ENCODE results near the gene WWOX.

WWOX gene

DNA sequence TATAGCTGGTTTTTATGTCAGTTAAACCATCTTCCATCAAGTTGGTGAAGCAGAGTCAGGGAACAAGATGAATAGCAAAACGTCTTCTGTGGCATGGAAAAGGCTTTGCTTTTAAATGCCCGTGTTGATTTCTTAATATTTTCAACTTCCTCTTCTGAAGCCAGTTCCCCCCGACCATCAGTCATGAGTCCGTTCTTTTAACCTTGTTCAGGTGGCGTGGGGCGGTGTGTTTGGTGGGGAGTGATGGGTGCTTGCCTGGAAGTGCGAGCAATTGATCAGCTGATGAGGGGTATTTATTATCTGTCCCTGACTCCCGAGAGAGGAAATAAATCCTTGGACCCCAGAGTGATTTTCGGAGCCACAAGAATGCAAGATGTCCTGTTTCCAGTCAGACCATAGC lies 147.1 kb downstream of the WWOX start:
- H3K79me2 ChIP-seq (ENCODE audit: control insufficient read depth, insufficient read depth, low read length) = no peaks in the 10 kb centered on the region

DNA sequence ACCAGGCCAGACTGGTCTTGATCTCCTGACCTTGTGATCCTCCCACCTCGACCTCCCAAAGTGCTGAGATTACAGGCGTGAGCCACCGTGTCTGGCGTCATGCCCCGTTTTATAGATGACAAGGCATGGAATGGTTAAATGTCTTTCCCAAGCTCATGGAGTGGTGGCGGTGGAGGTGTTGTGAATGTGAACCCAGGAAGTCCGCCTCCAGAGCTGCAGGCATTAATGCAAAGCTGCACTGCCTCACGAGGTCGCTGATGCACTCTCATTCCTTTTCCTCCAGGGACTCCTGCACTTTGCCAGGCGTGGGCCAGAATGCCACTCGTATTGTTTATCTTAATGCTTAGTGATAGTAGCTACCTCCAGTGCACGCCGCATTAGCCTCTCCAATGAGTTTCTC lies 149.6 kb downstream of the WWOX start:
- no peaks in the 10 kb centered on the region for H3K27me3 ChIP-seq (ENCODE audit: insufficient read depth, low read length, poor library complexity)
- H4K5ac ChIP-seq (ENCODE audit: low read length) = no peak overlapping the region
- H4K8ac ChIP-seq (ENCODE audit: low read depth, low read length) = no peak overlapping the region
- no peak overlapping the region for H3K27ac ChIP-seq (ENCODE audit: low read depth, low read length)
- H3K18ac ChIP-seq (ENCODE audit: low read length) = peak overlapping the region; percentile 16
- WGBS (ENCODE audit: extremely low coverage, insufficient coverage, low lambda C conversion rate) = no CpG with 5 or more reads among the region's 13 CpGs
- H3K36me3 ChIP-seq (ENCODE audit: control insufficient read depth, insufficient read depth, low read length) = no peaks in the 10 kb centered on the region
- no peak overlapping the region for H3K4me3 ChIP-seq (ENCODE audit: low read length)
- H3K9ac ChIP-seq (ENCODE audit: low read length) = no peak overlapping the region
- H3K56ac ChIP-seq (ENCODE audit: low read length) = no peak overlapping the region
- H2BK120ac ChIP-seq (ENCODE audit: low read depth, low read length) = no peak overlapping the region
- H3K4ac ChIP-seq (ENCODE audit: low read depth, low read length) = no peak overlapping the region
- no peak overlapping the region for H2AK5ac ChIP-seq (ENCODE audit: low read length)
- no peak overlapping the region for H3K4me2 ChIP-seq (ENCODE audit: low read length)
- no peaks in the 10 kb centered on the region for H3K79me2 ChIP-seq (ENCODE audit: control insufficient read depth, insufficient read depth, low read length)
- peaks cover 1% of the 10 kb centered on the region for H3K4me1 ChIP-seq (ENCODE audit: control insufficient read depth, low read depth, low read length)
- H2BK5ac ChIP-seq (ENCODE audit: low read length) = no peak overlapping the region
- no peaks in the 10 kb centered on the region for H3K79me1 ChIP-seq (ENCODE audit: low read length)
- H2BK15ac ChIP-seq (replicated peaks; ENCODE audit: low read depth) = no peak overlapping the region
- H3K23ac ChIP-seq (ENCODE audit: low read length) = no peak overlapping the region
- peak; percentile 65 for DNase-seq

More for the DNA sequence above, 147.1 kb downstream of the WWOX start:
- Histone ChIP-seq H4K5ac (ENCODE audit: low read length) (no peak overlapping the region), H3K36me3 (ENCODE audit: control insufficient read depth, insufficient read depth, low read length) (no peaks in the 10 kb centered on the region), H2BK15ac (replicated peaks; ENCODE audit: low read depth) (no peak overlapping the region), H3K4me2 (ENCODE audit: low read length) (no peak overlapping the region), H3K4me1 (ENCODE audit: control insufficient read depth, low read depth, low read length) (peaks cover 3% of the 10 kb centered on the region), H2AK5ac (ENCODE audit: low read length) (no peak overlapping the region), H3K56ac (ENCODE audit: low read length) (no peak overlapping the region), H3K23ac (ENCODE audit: low read length) (no peak overlapping the region), H3K4ac (ENCODE audit: low read depth, low read length) (no peak overlapping the region), H2BK5ac (ENCODE audit: low read length) (no peak overlapping the region), H3K9ac (ENCODE audit: low read length) (no peak overlapping the region), H4K8ac (ENCODE audit: low read depth, low read length) (no peak overlapping the region), H3K79me1 (ENCODE audit: low read length) (no peaks in the 10 kb centered on the region), H3K4me3 (ENCODE audit: low read length) (no peak overlapping the region), H3K18ac (ENCODE audit: low read length) (no peak overlapping the region), H3K27me3 (ENCODE audit: insufficient read depth, low read length, poor library complexity) (no peaks in the 10 kb centered on the region), H2BK120ac (ENCODE audit: low read depth, low read length) (no peak overlapping the region), H3K27ac (ENCODE audit: low read depth, low read length) (no peak overlapping the region)
- no peak for DNase-seq
- no CpG with 5 or more reads among the region's 9 CpGs for WGBS (ENCODE audit: extremely low coverage, insufficient coverage, low lambda C conversion rate)

DNA sequence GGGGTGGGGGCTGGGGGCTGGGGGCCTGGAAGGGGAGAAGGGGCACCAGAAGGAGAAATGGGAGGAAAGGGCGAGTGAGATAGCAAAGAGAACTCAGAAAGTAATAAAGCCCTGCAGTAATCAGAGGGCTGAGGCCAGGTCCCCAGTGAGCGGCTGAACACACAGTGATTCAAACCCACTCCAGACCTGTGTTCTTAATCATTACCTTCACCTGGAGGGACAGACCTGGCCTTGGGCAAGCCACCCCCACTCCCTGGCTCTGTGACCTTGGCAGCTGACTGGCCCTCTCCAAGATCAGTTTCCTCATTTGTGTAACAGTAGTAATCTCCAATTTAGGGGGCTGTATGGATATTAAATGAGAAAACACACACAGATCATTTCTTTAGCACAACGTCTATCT lies 150.4 kb downstream of the WWOX start:
- H3K36me3 ChIP-seq (ENCODE audit: control insufficient read depth, insufficient read depth, low read length) = no peaks in the 10 kb centered on the region
- H3K27ac ChIP-seq (ENCODE audit: low read depth, low read length) = no peak overlapping the region

DNA sequence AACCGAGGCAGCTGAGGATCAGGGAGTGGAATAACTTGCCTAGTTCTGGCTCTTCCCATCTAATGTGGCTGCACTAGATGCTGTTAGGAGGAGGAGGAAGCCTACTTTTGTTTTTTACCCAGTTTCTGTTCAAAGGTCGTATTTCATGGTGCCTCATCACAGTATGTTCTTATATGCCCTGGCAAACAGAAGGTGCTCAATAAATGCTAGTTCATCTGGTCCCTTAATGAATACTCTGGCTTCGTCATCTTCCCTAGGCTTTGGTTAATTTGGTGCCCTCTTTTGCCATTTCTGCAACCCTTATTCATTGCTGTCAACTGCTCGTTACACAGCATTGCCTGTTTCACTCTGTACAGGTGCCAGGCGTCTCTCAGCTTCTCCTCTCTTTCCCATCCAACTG lies 151.7 kb downstream of the WWOX start:
- Histone ChIP-seq H3K4me2 (ENCODE audit: low read length) (no peak overlapping the region), H2BK5ac (ENCODE audit: low read length) (no peak overlapping the region), H3K27me3 (ENCODE audit: insufficient read depth, low read length, poor library complexity) (no peaks in the 10 kb centered on the region), H3K4me3 (ENCODE audit: low read length) (no peak overlapping the region), H2BK120ac (ENCODE audit: low read depth, low read length) (no peak overlapping the region), H3K27ac (ENCODE audit: low read depth, low read length) (no peak overlapping the region), H3K56ac (ENCODE audit: low read length) (no peak overlapping the region), H2AK5ac (ENCODE audit: low read length) (no peak overlapping the region), H3K79me2 (ENCODE audit: control insufficient read depth, insufficient read depth, low read length) (no peaks in the 10 kb centered on the region), H3K9ac (ENCODE audit: low read length) (no peak overlapping the region), H3K18ac (ENCODE audit: low read length) (no peak overlapping the region), H4K5ac (ENCODE audit: low read length) (no peak overlapping the region), H3K79me1 (ENCODE audit: low read length) (no peaks in the 10 kb centered on the region), H3K36me3 (ENCODE audit: control insufficient read depth, insufficient read depth, low read length) (no peaks in the 10 kb centered on the region), H4K8ac (ENCODE audit: low read depth, low read length) (no peak overlapping the region), H3K23ac (ENCODE audit: low read length) (no peak overlapping the region), H2BK15ac (replicated peaks; ENCODE audit: low read depth) (no peak overlapping the region), H3K4ac (ENCODE audit: low read depth, low read length) (no peak overlapping the region), H3K4me1 (ENCODE audit: control insufficient read depth, low read depth, low read length) (no peaks in the 10 kb centered on the region)
- no peak for DNase-seq
- no CpG with 5 or more reads among the region's 5 CpGs for WGBS (ENCODE audit: extremely low coverage, insufficient coverage, low lambda C conversion rate)

More for the DNA sequence above, 150.4 kb downstream of the WWOX start:
- Histone ChIP-seq H3K9ac (ENCODE audit: low read length) (no peak overlapping the region), H3K79me1 (ENCODE audit: low read length) (no peaks in the 10 kb centered on the region), H3K18ac (ENCODE audit: low read length) (peak overlapping the region; percentile 81), H3K4me1 (ENCODE audit: control insufficient read depth, low read depth, low read length) (no peaks in the 10 kb centered on the region), H3K27me3 (ENCODE audit: insufficient read depth, low read length, poor library complexity) (no peaks in the 10 kb centered on the region), H3K79me2 (ENCODE audit: control insufficient read depth, insufficient read depth, low read length) (no peaks in the 10 kb centered on the region), H4K5ac (ENCODE audit: low read length) (no peak overlapping the region), H3K4me3 (ENCODE audit: low read length) (no peak overlapping the region), H2BK5ac (ENCODE audit: low read length) (no peak overlapping the region), H2AK5ac (ENCODE audit: low read length) (no peak overlapping the region), H3K56ac (ENCODE audit: low read length) (no peak overlapping the region), H3K23ac (ENCODE audit: low read length) (no peak overlapping the region), H2BK15ac (replicated peaks; ENCODE audit: low read depth) (no peak overlapping the region), H3K4ac (ENCODE audit: low read depth, low read length) (no peak overlapping the region), H4K8ac (ENCODE audit: low read depth, low read length) (no peak overlapping the region), H2BK120ac (ENCODE audit: low read depth, low read length) (peak overlapping the region; percentile 68), H3K4me2 (ENCODE audit: low read length) (no peak overlapping the region)
- no CpG with 5 or more reads among the region's 3 CpGs for WGBS (ENCODE audit: extremely low coverage, insufficient coverage, low lambda C conversion rate)
- DNase-seq = no peak

DNA sequence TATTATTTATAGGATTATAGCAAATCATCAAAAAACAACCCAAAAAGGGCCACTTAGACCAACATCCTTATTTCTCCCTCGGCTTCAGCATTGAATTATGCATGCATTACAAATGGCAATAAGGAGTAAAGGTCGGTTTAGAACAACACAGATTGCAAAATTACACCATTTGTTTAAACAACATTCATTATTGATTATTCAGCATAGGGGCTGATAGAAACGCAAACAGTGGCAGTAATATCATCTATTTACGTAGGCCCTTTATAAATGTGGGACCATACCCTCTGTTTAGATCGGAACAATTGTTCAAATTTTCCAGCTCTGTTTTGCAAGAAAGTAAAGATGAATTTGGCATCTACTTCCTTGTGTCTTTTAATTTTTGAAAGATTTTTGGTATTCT lies 153.3 kb downstream of the WWOX start:
- Histone ChIP-seq H3K27me3 (ENCODE audit: insufficient read depth, low read length, poor library complexity) (no peaks in the 10 kb centered on the region), H3K4me2 (ENCODE audit: low read length) (no peak overlapping the region), H3K18ac (ENCODE audit: low read length) (no peak overlapping the region), H3K27ac (ENCODE audit: low read depth, low read length) (no peak overlapping the region), H3K4ac (ENCODE audit: low read depth, low read length) (no peak overlapping the region), H3K79me2 (ENCODE audit: control insufficient read depth, insufficient read depth, low read length) (no peaks in the 10 kb centered on the region), H2BK15ac (replicated peaks; ENCODE audit: low read depth) (no peak overlapping the region), H3K56ac (ENCODE audit: low read length) (no peak overlapping the region), H3K4me1 (ENCODE audit: control insufficient read depth, low read depth, low read length) (peaks cover 2% of the 10 kb centered on the region), H2AK5ac (ENCODE audit: low read length) (no peak overlapping the region), H3K9ac (ENCODE audit: low read length) (no peak overlapping the region), H3K23ac (ENCODE audit: low read length) (no peak overlapping the region), H2BK120ac (ENCODE audit: low read depth, low read length) (no peak overlapping the region), H4K5ac (ENCODE audit: low read length) (no peak overlapping the region), H3K36me3 (ENCODE audit: control insufficient read depth, insufficient read depth, low read length) (no peaks in the 10 kb centered on the region), H2BK5ac (ENCODE audit: low read length) (no peak overlapping the region), H3K79me1 (ENCODE audit: low read length) (no peaks in the 10 kb centered on the region), H3K4me3 (ENCODE audit: low read length) (no peak overlapping the region), H4K8ac (ENCODE audit: low read depth, low read length) (no peak overlapping the region)
- DNase-seq = no peak
- no CpG with 5 or more reads among the region's 5 CpGs for WGBS (ENCODE audit: extremely low coverage, insufficient coverage, low lambda C conversion rate)

DNA sequence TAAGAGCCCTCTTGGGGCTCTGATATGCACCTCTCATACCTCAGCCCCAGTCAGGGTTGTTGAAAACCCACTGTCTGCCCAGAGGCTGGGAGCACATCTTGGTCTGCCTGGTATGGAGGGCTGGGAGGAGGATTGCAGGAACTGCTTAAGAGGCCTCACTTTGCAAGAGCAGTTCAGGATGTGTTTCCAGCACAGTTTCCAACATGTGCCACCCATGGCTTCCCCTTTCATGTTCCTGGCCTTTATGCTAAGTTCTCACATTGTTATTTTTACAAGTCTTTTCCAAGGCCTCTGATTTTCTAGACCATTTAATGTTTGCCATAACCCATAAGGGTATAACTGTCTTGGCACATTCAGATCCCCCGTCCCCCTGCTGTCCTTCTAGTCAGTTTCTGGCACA lies 155.4 kb downstream of the WWOX start:
- Histone ChIP-seq H3K23ac (ENCODE audit: low read length) (peak overlapping the region; percentile 36), H3K9ac (ENCODE audit: low read length) (no peak overlapping the region), H3K79me1 (ENCODE audit: low read length) (no peaks in the 10 kb centered on the region), H3K4ac (ENCODE audit: low read depth, low read length) (no peak overlapping the region), H2BK5ac (ENCODE audit: low read length) (no peak overlapping the region), H2BK120ac (ENCODE audit: low read depth, low read length) (no peak overlapping the region), H3K56ac (ENCODE audit: low read length) (no peak overlapping the region), H3K4me1 (ENCODE audit: control insufficient read depth, low read depth, low read length) (peaks cover 2% of the 10 kb centered on the region), H4K8ac (ENCODE audit: low read depth, low read length) (no peak overlapping the region), H3K4me3 (ENCODE audit: low read length) (no peak overlapping the region), H3K27ac (ENCODE audit: low read depth, low read length) (no peak overlapping the region), H3K79me2 (ENCODE audit: control insufficient read depth, insufficient read depth, low read length) (no peaks in the 10 kb centered on the region), H4K5ac (ENCODE audit: low read length) (no peak overlapping the region), H3K4me2 (ENCODE audit: low read length) (no peak overlapping the region), H2AK5ac (ENCODE audit: low read length) (no peak overlapping the region), H2BK15ac (replicated peaks; ENCODE audit: low read depth) (no peak overlapping the region), H3K36me3 (ENCODE audit: control insufficient read depth, insufficient read depth, low read length) (no peaks in the 10 kb centered on the region), H3K18ac (ENCODE audit: low read length) (no peak overlapping the region), H3K27me3 (ENCODE audit: insufficient read depth, low read length, poor library complexity) (no peaks in the 10 kb centered on the region)
- WGBS (ENCODE audit: extremely low coverage, insufficient coverage, low lambda C conversion rate) = no CpG with 5 or more reads among the region's 1 CpG
- no peak for DNase-seq

Data from mesendoderm (in vitro differentiated cells).